K562 (cell line): Measurements from ENCODE around the gene MRPS18B. TPM values are rescaled to one million over a fixed set of nuclear protein-coding genes. Genes with fewer than 3 reads are reported as not detected.

Source experiments
- ATF4 ChIP-seq: fragments of 450-650 bp; formaldehyde crosslinking; IDR thresholded peaks from 2 replicates; pipeline ENCODE4 v1.4.0; 2022; ENCODE audit warnings: mild to moderate bottlenecking, moderate library complexity
- CAMTA2 ChIP-seq: fragments of 250-450 bp; sonication (Bioruptor Pico); conservative IDR thresholded peaks from 2 replicates; pipeline ENCODE4 v1.5.1; 2022
- CBX1 ChIP-seq: sonication (generic); IDR thresholded peaks from 2 replicates; pipeline ENCODE4 v1.6.1; 2016; ENCODE audit warnings: antibody characterized with exemption, low read depth, mild to moderate bottlenecking
- CREB1 ChIP-seq, 2 experiments: sonication (generic) in 1 of 2; formaldehyde crosslinking in 1 of 2; IDR thresholded peaks; 2 replicates each; pipeline versions ENCODE4 v1.6.1 to v1.8.0; 2012 to 2022; ENCODE audit warnings: inconsistent platforms in 1 of 2, mild to moderate bottlenecking in 1 of 2, missing genetic modification reagents in 1 of 2, moderate library complexity in 1 of 2
- E2F5 ChIP-seq: sonication (generic); formaldehyde crosslinking; IDR thresholded peaks from 2 replicates; pipeline ENCODE4 v1.8.0; 2022; ENCODE audit warnings: mild to moderate bottlenecking, missing genetic modification reagents
- ELF2 ChIP-seq: fragments of 250-450 bp; sonication (Bioruptor Pico); IDR thresholded peaks from 2 replicates; pipeline ENCODE4 v1.5.0; 2021; ENCODE audit warnings: mild to moderate bottlenecking
- EP300 ChIP-seq: IDR thresholded peaks from 2 replicates; pipeline ENCODE4 v1.6.1; 2012; ENCODE audit warnings: low read length, improper control_type of control experiment
- FOS ChIP-seq: IDR thresholded peaks from 3 replicates; pipeline ENCODE4 v1.6.1; 2011; ENCODE audit not compliant: insufficient read length; ENCODE audit errors: extremely low read depth
- GABPB2 ChIP-seq: fragments of 250-450 bp; sonication (Bioruptor Pico); conservative IDR thresholded peaks from 2 replicates; pipeline ENCODE4 v1.5.1; 2021; ENCODE audit warnings: mild to moderate bottlenecking
- GTF2B ChIP-seq: IDR thresholded peaks from 2 replicates; pipeline ENCODE4 v1.6.1; 2011; ENCODE audit not compliant: insufficient read length; ENCODE audit errors: extremely low read depth
- HDAC1 ChIP-seq, 2 experiments: fragments of 450-650 bp; IDR thresholded peaks; 2 replicates each; pipeline ENCODE4 v1.6.1; 2016 to 2017; ENCODE audit warnings: inconsistent platforms in 1 of 2, mild to moderate bottlenecking in 1 of 2, moderate library complexity in 1 of 2
- ID3 ChIP-seq, 2 experiments: fragments of 250-450 bp in 1 of 2; fragments of 450-650 bp in 1 of 2; sonication (Bioruptor Pico) in 1 of 2; IDR thresholded peaks; 2 replicates each; pipeline versions ENCODE4 v1.6.1 to v1.8.0; 2016 to 2021; ENCODE audit warnings: mild to moderate bottlenecking in 2 of 2, moderate library complexity in 2 of 2, missing compliant biosample characterization in 1 of 2, missing genetic modification characterization in 1 of 2
- IRF2 ChIP-seq: sonication (generic); formaldehyde crosslinking; IDR thresholded peaks from 2 replicates; pipeline ENCODE4 v1.8.1; 2022; ENCODE audit warnings: mild to moderate bottlenecking, missing genetic modification reagents
- KDM2B ChIP-seq: fragments of 250-450 bp; sonication (Bioruptor Pico); IDR thresholded peaks from 2 replicates; pipeline ENCODE4 v1.8.0; 2021; ENCODE audit warnings: mild to moderate bottlenecking, moderate library complexity
- NFIC ChIP-seq: fragments of 450-650 bp; IDR thresholded peaks from 2 replicates; pipeline ENCODE4 v1.6.1; 2017; ENCODE audit warnings: mild to moderate bottlenecking, inconsistent platforms
- NFIX ChIP-seq: fragments of 250-450 bp; sonication (Bioruptor Pico); IDR thresholded peaks from 2 replicates; pipeline ENCODE4 v1.4.0; 2020; ENCODE audit warnings: low read depth, mild to moderate bottlenecking, moderate library complexity
- PKNOX1 ChIP-seq: fragments of 450-650 bp; IDR thresholded peaks from 2 replicates; pipeline ENCODE4 v1.6.1; 2016
- POLR2A ChIP-seq: fragments of 450-650 bp; conservative IDR thresholded peaks from 2 replicates; pipeline ENCODE4 v1.6.1; 2016
- RBFOX2 ChIP-seq: fragments of 200-400 bp; formaldehyde crosslinking; IDR thresholded peaks from 2 replicates; pipeline ENCODE4 v1.6.1; 2017; ENCODE audit warnings: low read depth, mild to moderate bottlenecking, low read length, moderate library complexity
- SAFB2 ChIP-seq: fragments of 200-400 bp; formaldehyde crosslinking; IDR thresholded peaks from 2 replicates; pipeline ENCODE4 v1.6.1; 2018; ENCODE audit warnings: borderline replicate concordance, low read length, low read depth, moderate library complexity; ENCODE audit not compliant: severe bottlenecking
- SRF ChIP-seq, 2 experiments: fragments of 250-450, 450-650 bp in 1 of 2; sonication (Bioruptor Pico) in 1 of 2; sonication (generic) in 1 of 2; formaldehyde crosslinking; IDR thresholded peaks; 2 replicates each; pipeline versions ENCODE4 v1.5.0 to v1.5.1; 2020 to 2022; ENCODE audit warnings: mild to moderate bottlenecking in 1 of 2, missing genetic modification reagents in 1 of 2
- TRIM28 ChIP-seq: fragments of 450-650 bp; IDR thresholded peaks from 2 replicates; pipeline ENCODE4 v1.6.1; 2017
- WHSC1 ChIP-seq: IDR thresholded peaks from one replicate; pipeline ENCODE4 v1.6.1; 2012; ENCODE audit warnings: low read length, control low read depth, inconsistent platforms
- ZBTB9 ChIP-seq: fragments of 450-650 bp; formaldehyde crosslinking; IDR thresholded peaks from 2 replicates; pipeline ENCODE4 v1.4.0; 2020; ENCODE audit warnings: mild to moderate bottlenecking, moderate library complexity
- ZNF24 ChIP-seq: fragments of 450-650 bp; IDR thresholded peaks from 2 replicates; pipeline ENCODE4 v1.6.1; 2016
- ZNF695 ChIP-seq: fragments of 450-650 bp; formaldehyde crosslinking; IDR thresholded peaks from 2 replicates; pipeline ENCODE4 v1.4.0; 2020; ENCODE audit warnings: mild to moderate bottlenecking, moderate library complexity
- polyA plus RNA-seq, 8 experiments: library from polyadenylated mRNA; depleted of rRNA in 4 of 8; stranded (reverse) in 5 of 8; unstranded in 3 of 8; fragments of >200 nt; fragmentation: Nextera tagmentation in 2 of 8; fragmentation: Illumina TruSeq in 1 of 8; extraction: Ambion mirVana in 2 of 8; extraction: Trizol in 1 of 8; gene quantifications; 2 replicates each; pipeline versions ENCODE4 v1.2.1 to v1.2.3, GENCODE V29; 2011 to 2014; ENCODE audit warnings: inconsistent platforms in 1 of 8, missing spikeins in 1 of 8
- total RNA-seq, 7 experiments: library from RNA; depleted of rRNA in 6 of 7; stranded (reverse); fragments of >200 nt in 6 of 7; fragmentation: Illumina TruSeq in 2 of 7; extraction: Trizol in 2 of 7; gene quantifications; 2 replicates each; pipeline versions ENCODE4 v1.2.1 to v1.2.3, GENCODE V29; 2011 to 2021; ENCODE audit warnings: low replicate concordance in 1 of 7

MRPS18B gene
- total and polyA plus RNA-seq, 9 of the 15 experiments (the other 6 are each of a cell fraction or from before 2014, with no cell fraction given), result 132 to 383 (median 178) TPM

- TF ChIP-seq ATF4 (CRISPR knock-in tag) (no peak), ID3 (CRISPR knock-in tag; IDR thresholded peaks at IDR 0.05) (no peak), ID3 (tag; IDR thresholded peaks at IDR 0.05) (no peak), GABPB2 (CRISPR knock-in tag) (no peak), TRIM28 (no peak), ZNF695 (no peak), NFIC (peak; percentile 83), SAFB2 (no peak), PKNOX1 (no peak), IRF2 (CRISPR knock-in tag) (no peak), GTF2B (no peak), NFIX (CRISPR knock-in tag) (0 out of 2 replicates have a peak, but pooled peaks have one; percentile 8), ZNF24 (no peak), CAMTA2 (no peak), SRF (CRISPR knock-in tag; IDR thresholded peaks at IDR 0.05) (no peak), CREB1 (IDR thresholded peaks at IDR 0.05) (no peak), CREB1 (CRISPR knock-in tag; IDR thresholded peaks at IDR 0.05) (no peak), HDAC1 (IDR thresholded peaks at IDR 0.05) (no peak), CBX1 (no peak), KDM2B (no peak), ZBTB9 (CRISPR knock-in tag) (no peak), WHSC1 (no peak), EP300 (no peak), POLR2A (peak; percentile 63), ELF2 (no peak), E2F5 (CRISPR knock-in tag) (no peak), FOS (no peak), RBFOX2 (peak; percentile 24; the same call in 1 of the 2 replicates)
These were observed 17.1 kb upstream of the MRPS18B start (continued) for GRCh38 chr6:30600451-30600961.
